ENCODE data around the gene MBP. TPM values are rescaled to one million over a fixed set of nuclear protein-coding genes. Genes with fewer than 3 reads are reported as not detected.

Gene MBP
- total RNA-seq, 1 donor from 2014 or later: 92.7 TPM

DNA sequence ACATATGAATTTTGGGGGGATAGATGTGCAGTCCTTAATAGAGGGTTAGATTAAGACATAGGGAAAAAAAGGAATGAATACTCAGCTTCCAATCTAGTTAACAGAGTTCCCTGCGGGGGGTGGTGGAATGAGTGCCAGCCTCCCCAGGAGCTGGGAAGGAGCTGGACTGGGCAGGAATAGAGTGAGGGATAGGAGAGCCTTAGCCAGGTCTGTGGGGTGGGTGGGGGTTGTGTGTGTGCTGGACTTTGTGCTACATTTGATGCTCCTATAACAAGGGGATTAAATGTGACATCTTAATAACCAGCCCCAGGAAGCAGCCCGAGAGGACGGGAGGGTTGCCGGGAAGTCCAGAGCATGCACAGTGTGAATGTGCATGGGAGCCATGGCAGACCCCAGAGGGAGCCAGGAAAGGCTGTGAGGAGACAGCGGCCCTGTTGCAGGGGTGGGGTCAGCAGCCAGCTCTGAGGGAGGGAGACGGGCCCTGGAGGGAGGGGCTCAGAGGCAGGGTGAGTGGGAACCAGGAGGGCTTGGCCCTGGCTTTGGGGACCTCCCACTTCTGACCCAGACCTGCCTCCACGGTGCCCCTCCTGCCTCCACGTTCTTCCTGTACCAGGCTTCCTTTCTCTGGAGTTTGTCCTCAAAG is 3.6 kb upstream of the MBP start:
- H3K4me3 Mint-ChIP-seq: peak overlapping the region; percentile 4
- no peaks in the 10 kb centered on the region for H3K27me3 Mint-ChIP-seq
- ChIA-PET CTCF (no interaction called here), POLR2A (no interaction called here)
- H3K27ac Mint-ChIP-seq: no peak overlapping the region
- H3K4me1 Mint-ChIP-seq: peaks cover 41% of the 10 kb centered on the region
- ATAC-seq (ENCODE audit: low read depth) (no peak), DNase-seq (no peak)
- no peaks in the 10 kb centered on the region for H3K9me3 Mint-ChIP-seq
- TF ChIP-seq, protein P1, sequence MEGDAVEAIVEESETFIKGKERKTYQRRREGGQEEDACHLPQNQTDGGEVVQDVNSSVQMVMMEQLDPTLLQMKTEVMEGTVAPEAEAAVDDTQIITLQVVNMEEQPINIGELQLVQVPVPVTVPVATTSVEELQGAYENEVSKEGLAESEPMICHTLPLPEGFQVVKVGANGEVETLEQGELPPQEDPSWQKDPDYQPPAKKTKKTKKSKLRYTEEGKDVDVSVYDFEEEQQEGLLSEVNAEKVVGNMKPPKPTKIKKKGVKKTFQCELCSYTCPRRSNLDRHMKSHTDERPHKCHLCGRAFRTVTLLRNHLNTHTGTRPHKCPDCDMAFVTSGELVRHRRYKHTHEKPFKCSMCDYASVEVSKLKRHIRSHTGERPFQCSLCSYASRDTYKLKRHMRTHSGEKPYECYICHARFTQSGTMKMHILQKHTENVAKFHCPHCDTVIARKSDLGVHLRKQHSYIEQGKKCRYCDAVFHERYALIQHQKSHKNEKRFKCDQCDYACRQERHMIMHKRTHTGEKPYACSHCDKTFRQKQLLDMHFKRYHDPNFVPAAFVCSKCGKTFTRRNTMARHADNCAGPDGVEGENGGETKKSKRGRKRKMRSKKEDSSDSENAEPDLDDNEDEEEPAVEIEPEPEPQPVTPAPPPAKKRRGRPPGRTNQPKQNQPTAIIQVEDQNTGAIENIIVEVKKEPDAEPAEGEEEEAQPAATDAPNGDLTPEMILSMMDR (IDR thresholded peaks at IDR 0.05): no peak
- intact Hi-C loops (cut with micrococcal nuclease): no loop called here
- peaks cover 1% of the 10 kb centered on the region for H3K36me3 Mint-ChIP-seq (ENCODE audit: low read depth)

- no peak for ATAC-seq (ENCODE audit: low read depth)
- Mint-ChIP-seq H3K4me3 (peak overlapping the region; percentile 4), H3K36me3 (ENCODE audit: low read depth) (peaks cover 7% of the 10 kb centered on the region), H3K9me3 (no peaks in the 10 kb centered on the region), H3K4me1 (peaks cover 41% of the 10 kb centered on the region), H3K27ac (no peak overlapping the region), H3K27me3 (no peaks in the 10 kb centered on the region)
- no peak for DNase-seq
- intact Hi-C loops (cut with micrococcal nuclease): no loop called here
- TF ChIP-seq, protein P1 (IDR thresholded peaks at IDR 0.05): no peak
- CTCF ChIA-PET: no interaction called here
- POLR2A ChIA-PET: interaction anchor here (7.1 kb wide), 1 partner anchor 67 kb away, joined by 131 read pairs; no protein-coding TSS in a partner anchor
Measured at GRCh38 chr18:77135339-77136075, 2.9 kb upstream of the MBP start.

- ChIA-PET CTCF (interaction anchor here (1.7 kb wide), 1 partner anchor 11 kb away, joined by 5 read pairs; no protein-coding TSS in a partner anchor), POLR2A (interaction anchor here (1.1 to 7.1 kb wide), 8 partner anchors 9 to 80 kb away, joined by 3 to 131 read pairs (median 36); no protein-coding TSS in a partner anchor)
- H3K4me1 Mint-ChIP-seq: peaks cover 40% of the 10 kb centered on the region
- ATAC-seq (ENCODE audit: low read depth) (no peak), DNase-seq (no peak)
- peaks cover 15% of the 10 kb centered on the region for H3K36me3 Mint-ChIP-seq (ENCODE audit: low read depth)
- peak overlapping the region; percentile 81 for H3K27ac Mint-ChIP-seq
- intact Hi-C loops (cut with micrococcal nuclease): loop anchor here (5.0 kb wide), 1 partner anchor 152 kb away; no protein-coding TSS in a partner anchor
- H3K4me3 Mint-ChIP-seq: peak overlapping the region; percentile 82
- no peaks in the 10 kb centered on the region for H3K27me3 Mint-ChIP-seq
- H3K9me3 Mint-ChIP-seq: no peaks in the 10 kb centered on the region
- TF ChIP-seq, protein P1 (IDR thresholded peaks at IDR 0.05): no peak
Measured at GRCh38 chr18:77134611-77135010, 2.0 kb upstream of the MBP start.

- no peaks in the 10 kb centered on the region for H3K27me3 Mint-ChIP-seq
- POLR2A ChIA-PET: interaction anchor here (0.6 to 7.1 kb wide), 13 partner anchors 8 to 79 kb away, joined by 3 to 131 read pairs (median 11); no protein-coding TSS in a partner anchor
- H3K36me3 Mint-ChIP-seq (ENCODE audit: low read depth): peaks cover 21% of the 10 kb centered on the region
- TF ChIP-seq, protein P1 (IDR thresholded peaks at IDR 0.05): no peak
- peak overlapping the region; percentile 81 for H3K27ac Mint-ChIP-seq
- no peaks in the 10 kb centered on the region for H3K9me3 Mint-ChIP-seq
- intact Hi-C loops (cut with micrococcal nuclease): loop anchor here (2.0 to 5.0 kb wide), 3 partner anchors 79 to 152 kb away; no protein-coding TSS in a partner anchor
- CTCF ChIA-PET: interaction anchor here (1.2 to 1.7 kb wide), 2 partner anchors 10 to 65 kb away, joined by 3 to 5 read pairs; no protein-coding TSS in a partner anchor
- peak overlapping the region; percentile 82 for H3K4me3 Mint-ChIP-seq
- DNase-seq (no peak), ATAC-seq (ENCODE audit: low read depth) (no peak)
- peaks cover 44% of the 10 kb centered on the region for H3K4me1 Mint-ChIP-seq
Measured at GRCh38 chr18:77133835-77134496, 1.4 kb upstream of the MBP start.
